LNCaP clone FGC (cell line): ENCODE results near the gene SNF8.

Experiments
- DNase-seq: peaks from one replicate; pipeline ENCODE4 v3.0.0-alpha.2; 2011; ENCODE audit warnings: low read depth
- H3K4me3 ChIP-seq: 2 replicates; pipeline ENCODE4 v1.5.1; 2011; ENCODE audit warnings: mild to moderate bottlenecking, low read depth, low read length, control low read depth
- TF ChIP-seq, protein P1 (sequence below): IDR thresholded peaks from 2 replicates; pipeline ENCODE4 v1.5.1; 2012; ENCODE audit warnings: mild to moderate bottlenecking; ENCODE audit not compliant: control insufficient read depth, insufficient read depth; ENCODE audit errors: extremely low read depth

The SNF8 gene

DNA sequence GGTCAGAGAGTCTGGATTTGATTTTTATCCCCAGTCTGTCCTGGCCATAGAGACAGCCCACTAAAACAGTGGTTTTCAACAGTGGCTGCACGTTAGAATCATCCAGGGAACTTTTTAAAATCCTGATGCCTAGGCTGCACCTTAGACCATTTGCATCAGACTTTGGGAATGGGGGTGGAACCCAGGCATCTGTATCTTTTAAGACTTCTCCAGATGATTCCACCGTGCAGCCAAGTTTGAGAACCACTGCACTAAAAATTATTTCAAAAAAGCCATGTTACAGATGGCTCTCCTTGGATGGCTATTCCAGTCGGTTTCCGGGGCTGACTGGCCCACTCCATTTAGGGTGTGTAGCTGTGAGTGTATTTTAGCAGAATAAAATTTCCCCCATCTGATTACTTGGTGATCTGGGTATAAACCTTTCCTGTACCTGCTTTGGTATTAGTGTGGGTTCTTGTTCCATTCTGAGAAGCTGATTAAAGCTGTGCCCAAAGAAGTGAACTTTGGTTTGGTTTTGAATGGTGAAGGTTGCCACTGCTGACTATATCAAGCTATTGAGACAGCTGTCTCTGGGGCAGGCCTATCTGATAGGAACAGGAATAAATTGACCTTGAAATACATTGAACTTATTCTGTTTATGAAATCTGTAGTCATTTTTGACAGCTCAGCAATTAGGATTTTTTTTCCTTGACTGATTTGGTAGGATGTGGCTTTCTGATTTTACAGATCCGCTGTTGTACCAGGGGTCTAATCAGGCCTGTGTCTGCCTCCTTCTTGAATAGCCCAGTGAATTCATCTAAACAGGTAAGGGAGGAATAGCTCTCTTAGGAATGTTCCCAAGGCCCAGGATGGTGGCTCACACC lies 50.8 kb downstream of the SNF8 start:
- TF ChIP-seq, protein P1, sequence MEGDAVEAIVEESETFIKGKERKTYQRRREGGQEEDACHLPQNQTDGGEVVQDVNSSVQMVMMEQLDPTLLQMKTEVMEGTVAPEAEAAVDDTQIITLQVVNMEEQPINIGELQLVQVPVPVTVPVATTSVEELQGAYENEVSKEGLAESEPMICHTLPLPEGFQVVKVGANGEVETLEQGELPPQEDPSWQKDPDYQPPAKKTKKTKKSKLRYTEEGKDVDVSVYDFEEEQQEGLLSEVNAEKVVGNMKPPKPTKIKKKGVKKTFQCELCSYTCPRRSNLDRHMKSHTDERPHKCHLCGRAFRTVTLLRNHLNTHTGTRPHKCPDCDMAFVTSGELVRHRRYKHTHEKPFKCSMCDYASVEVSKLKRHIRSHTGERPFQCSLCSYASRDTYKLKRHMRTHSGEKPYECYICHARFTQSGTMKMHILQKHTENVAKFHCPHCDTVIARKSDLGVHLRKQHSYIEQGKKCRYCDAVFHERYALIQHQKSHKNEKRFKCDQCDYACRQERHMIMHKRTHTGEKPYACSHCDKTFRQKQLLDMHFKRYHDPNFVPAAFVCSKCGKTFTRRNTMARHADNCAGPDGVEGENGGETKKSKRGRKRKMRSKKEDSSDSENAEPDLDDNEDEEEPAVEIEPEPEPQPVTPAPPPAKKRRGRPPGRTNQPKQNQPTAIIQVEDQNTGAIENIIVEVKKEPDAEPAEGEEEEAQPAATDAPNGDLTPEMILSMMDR: no peak

DNA sequence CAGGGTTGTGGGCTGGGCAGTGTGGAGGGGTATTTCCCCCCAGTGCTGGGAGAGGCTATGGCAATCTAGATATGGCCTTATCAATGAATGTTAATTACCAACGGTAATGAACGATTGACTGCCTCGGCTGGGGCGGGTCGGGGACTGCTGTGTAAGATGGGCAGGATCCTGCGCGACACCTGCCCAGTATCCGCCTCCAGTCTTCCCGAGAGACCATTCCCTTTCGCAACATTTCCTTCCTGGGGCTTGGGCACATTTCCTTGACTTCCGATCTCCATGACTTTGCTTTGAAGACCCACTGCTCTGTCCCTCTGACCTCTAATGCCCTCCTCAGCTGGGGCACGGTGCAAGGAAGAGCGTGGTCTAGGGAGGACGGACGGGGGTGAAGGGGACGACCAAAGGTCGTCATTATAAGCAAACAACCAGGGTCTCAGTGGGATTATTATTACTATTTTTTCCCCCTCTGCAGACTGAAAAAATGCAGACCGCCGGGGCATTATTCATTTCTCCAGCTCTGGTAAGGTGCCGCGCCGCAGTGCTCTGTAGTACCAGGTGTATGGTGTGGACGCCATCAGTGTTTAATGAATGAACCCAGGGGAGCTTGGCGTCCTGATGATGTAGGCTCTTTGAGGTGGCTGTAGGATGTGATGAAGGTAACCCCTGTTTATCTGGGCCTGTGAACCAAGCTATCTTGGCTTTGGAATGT lies 51.5 kb downstream of the SNF8 start:
- DNase-seq: no peak
- TF ChIP-seq, protein P1: no peak
- peak overlapping the region; percentile 100 for H3K4me3 ChIP-seq

More for the DNA sequence above, 50.8 kb downstream of the SNF8 start:
- peak overlapping the region; percentile 100 for H3K4me3 ChIP-seq
- DNase-seq: no peak

DNA sequence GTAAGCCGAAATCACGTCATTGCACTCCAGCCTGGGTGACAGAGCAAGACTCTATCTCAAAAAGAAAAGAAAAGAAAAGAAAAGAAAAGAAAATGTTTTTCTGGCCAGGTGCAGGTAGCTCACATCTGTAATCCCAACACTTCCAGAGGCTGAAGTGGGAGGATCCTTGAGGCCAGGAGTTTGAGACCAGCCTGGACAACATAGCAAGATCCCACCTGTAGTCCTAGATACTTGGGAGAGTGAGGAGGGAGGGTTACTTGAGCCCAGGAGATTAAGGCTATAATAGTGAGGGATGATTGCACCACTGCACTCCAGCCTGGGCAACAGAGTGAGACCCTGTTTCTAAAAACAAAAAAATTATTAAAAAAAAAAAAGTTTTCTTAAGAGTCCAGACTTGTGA lies 54.6 kb downstream of the SNF8 start:
- TF ChIP-seq, protein P1: no peak
- no peak for DNase-seq
- H3K4me3 ChIP-seq: no peak overlapping the region

GRCh38 chr17:48883171-48883570 lies 61.5 kb downstream of the SNF8 start:
- TF ChIP-seq, protein P1: no peak
- no peak overlapping the region for H3K4me3 ChIP-seq
- no peak for DNase-seq

- TF ChIP-seq, protein P1: no peak
- no peak overlapping the region for H3K4me3 ChIP-seq
- no peak for DNase-seq
Observed at GRCh38 chr17:48882272-48882671, 62.4 kb downstream of the SNF8 start.
